H1 (cell line): ENCODE measurements around the gene THADA. TPM values are rescaled to one million over a fixed set of nuclear protein-coding genes. Genes with fewer than 3 reads are reported as not detected.

Experiments
- CTCF ChIA-PET: fragments of 300-600 bp; sonication (Branson Sonifier 250); formaldehyde crosslinking; loops from one replicate; lab custom pipeline; 2021; ENCODE audit not compliant: partially characterized antibody; lab: Charles Lee
- POLR2A ChIA-PET: fragments of 300-600 bp; sonication (Branson Sonifier 250); formaldehyde crosslinking; loops from one replicate; lab custom pipeline; 2021; ENCODE audit warnings: inconsistent platforms; ENCODE audit not compliant: partially characterized antibody; lab: Charles Lee
- DNase-seq, 2 experiments: peaks; one replicate each; pipeline versions ENCODE4 v3.0.0 to v3.0.0-alpha.2; 2010 to 2022; ENCODE audit warnings: low spot score in 2 of 2, low read depth in 1 of 2, mixed read lengths in 1 of 2
- FAIRE-seq: peaks from 2 replicates; lab custom pipeline; 2011; peaks lifted over from hg19 to GRCh38; lab: Jason Lieb, UNC
- H2AFZ ChIP-seq: 2 replicates; pipeline ENCODE4 v1.8.1; 2012; ENCODE audit warnings: low read length, inconsistent platforms
- H2AK5ac ChIP-seq: 2 replicates; pipeline ENCODE4 v1.6.1; 2013; ENCODE audit warnings: low read depth, low read length
- H2BK120ac ChIP-seq: replicated peaks from 2 replicates; pipeline ENCODE3; 2013; ENCODE audit warnings: low read depth, low read length, inconsistent platforms
- H2BK12ac ChIP-seq: 2 replicates; pipeline ENCODE4 v1.6.1; 2013; ENCODE audit warnings: low read depth, low read length
- H2BK15ac ChIP-seq: 2 replicates; pipeline ENCODE4 v1.6.1; 2013; ENCODE audit warnings: low read length
- H2BK20ac ChIP-seq: 2 replicates; pipeline ENCODE4 v1.6.1; 2013; ENCODE audit warnings: low read length
- H2BK5ac ChIP-seq: 2 replicates; pipeline ENCODE4 v1.6.1; 2013; ENCODE audit warnings: low read depth, low read length
- H3K14ac ChIP-seq: 2 replicates; pipeline ENCODE4 v1.6.1; 2013; ENCODE audit warnings: inconsistent platforms; ENCODE audit not compliant: insufficient read length
- H3K18ac ChIP-seq: 2 replicates; pipeline ENCODE4 v1.6.1; 2013; ENCODE audit warnings: low read length; ENCODE audit errors: extremely low read depth
- H3K23ac ChIP-seq: 2 replicates; pipeline ENCODE4 v1.6.1; 2013; ENCODE audit warnings: inconsistent platforms; ENCODE audit not compliant: insufficient read length
- H3K23me2 ChIP-seq: 2 replicates; pipeline ENCODE4 v1.6.1; 2013; ENCODE audit warnings: low read depth, low read length
- H3K27ac ChIP-seq: 2 replicates; pipeline ENCODE4 v1.6.1; 2011; ENCODE audit warnings: low read depth, low read length, inconsistent platforms
- H3K27me3 ChIP-seq, 4 experiments: replicated peaks in 1 of 4; 1 replicate in 1 of 4; 2 replicates in 3 of 4; pipeline versions ENCODE4 v1.6.1 to v1.8.1; 2011 to 2013; ENCODE audit warnings: low read length in 3 of 4, mild to moderate bottlenecking in 3 of 4, inconsistent platforms in 2 of 4, mixed read lengths in 2 of 4, moderate library complexity in 1 of 4; ENCODE audit not compliant: control insufficient read depth in 3 of 4, insufficient read depth in 3 of 4; ENCODE audit errors: extremely low read depth in 1 of 4
- H3K36me3 ChIP-seq, 4 experiments: 2 replicates each; pipeline versions ENCODE4 v1.6.1 to v1.8.1; 2011 to 2013; ENCODE audit warnings: mild to moderate bottlenecking in 4 of 4, low read length in 3 of 4, moderate library complexity in 2 of 4, control low read depth in 1 of 4, inconsistent platforms in 1 of 4; ENCODE audit not compliant: insufficient read depth in 4 of 4, control insufficient read depth in 2 of 4
- H3K4ac ChIP-seq: replicated peaks from 2 replicates; pipeline ENCODE3; 2013; ENCODE audit warnings: low read length, low read depth, mixed read lengths, inconsistent platforms; ENCODE audit not compliant: insufficient read length
- H3K4me1 ChIP-seq, 4 experiments: replicated peaks in 1 of 4; 1 replicate in 1 of 4; 2 replicates in 3 of 4; pipeline versions ENCODE4 v1.6.1 to v1.8.1; 2011 to 2013; ENCODE audit warnings: low read length in 3 of 4, inconsistent platforms in 2 of 4, mixed read lengths in 1 of 4; ENCODE audit not compliant: insufficient read depth in 4 of 4, control insufficient read depth in 3 of 4
- H3K4me2 ChIP-seq, 2 experiments: 2 replicates each; pipeline versions ENCODE4 v1.6.1 to v1.8.1; 2011 to 2013; ENCODE audit warnings: low read depth in 2 of 2, low read length in 2 of 2, control low read depth in 1 of 2, inconsistent platforms in 1 of 2, mild to moderate bottlenecking in 1 of 2; ENCODE audit not compliant: insufficient read depth in 1 of 2
- H3K4me3 ChIP-seq, 4 experiments: fragments of 200-600, 300-600 bp in 1 of 4; sonication (generic), shearing (Covaris generic), sonication (Bioruptor Twin) in 1 of 4; 2 replicates each; pipeline versions ENCODE4 v1.5.1 to v1.8.1; 2011 to 2016; ENCODE audit warnings: low read length in 4 of 4, low read depth in 3 of 4, control low read depth in 2 of 4, inconsistent platforms in 2 of 4, mild to moderate bottlenecking in 2 of 4, mixed read lengths in 1 of 4, moderate library complexity in 1 of 4; ENCODE audit not compliant: insufficient read depth in 2 of 4; ENCODE audit errors: extremely low read depth in 1 of 4
- H3K56ac ChIP-seq: replicated peaks from 2 replicates; pipeline ENCODE3; 2013; ENCODE audit warnings: low read depth, mild to moderate bottlenecking, mixed read lengths, low read length, inconsistent platforms; ENCODE audit not compliant: insufficient read length
- H3K79me1 ChIP-seq: 2 replicates; pipeline ENCODE4 v1.6.1; 2013; ENCODE audit warnings: low read depth, low read length, control low read depth
- H3K79me2 ChIP-seq, 2 experiments: 2 replicates each; pipeline versions ENCODE4 v1.6.1 to v1.8.1; 2012 to 2013; ENCODE audit warnings: low read length in 2 of 2, mild to moderate bottlenecking in 2 of 2, inconsistent platforms in 1 of 2; ENCODE audit not compliant: insufficient read depth in 2 of 2, control insufficient read depth in 1 of 2
- H3K9ac ChIP-seq, 4 experiments: replicated peaks in 1 of 4; 1 replicate in 1 of 4; 2 replicates in 3 of 4; pipeline versions ENCODE4 v1.6.1 to v1.8.1; 2011 to 2013; ENCODE audit warnings: low read depth in 3 of 4, low read length in 3 of 4, control low read depth in 2 of 4, mild to moderate bottlenecking in 2 of 4, moderate library complexity in 2 of 4, inconsistent platforms in 1 of 4; ENCODE audit errors: extremely low read depth in 1 of 4
- H3K9me3 ChIP-seq, 2 experiments: 2 replicates each; pipeline versions ENCODE4 v1.6.1 to v1.8.1; 2012 to 2013; ENCODE audit warnings: mild to moderate bottlenecking in 2 of 2, moderate library complexity in 2 of 2, control low read depth in 1 of 2, inconsistent platforms in 1 of 2, low read depth in 1 of 2, low read length in 1 of 2, mixed read lengths in 1 of 2; ENCODE audit not compliant: insufficient read depth in 2 of 2
- H4K20me1 ChIP-seq, 2 experiments: replicated peaks in 1 of 2; 2 replicates each; pipeline versions ENCODE3 to v1.8.1; 2011 to 2013; ENCODE audit warnings: inconsistent platforms in 2 of 2, low read length in 2 of 2, mild to moderate bottlenecking in 1 of 2; ENCODE audit not compliant: insufficient read depth in 2 of 2, control insufficient read depth in 1 of 2
- H4K5ac ChIP-seq: 2 replicates; pipeline ENCODE4 v1.6.1; 2013; ENCODE audit warnings: low read length, low read depth, mixed read lengths, inconsistent platforms; ENCODE audit not compliant: insufficient read length
- H4K8ac ChIP-seq: 2 replicates; pipeline ENCODE4 v1.8.0; 2013; ENCODE audit warnings: mild to moderate bottlenecking, moderate library complexity, low read length, inconsistent platforms; ENCODE audit not compliant: insufficient read depth; ENCODE audit errors: extremely low read depth
- H4K91ac ChIP-seq: replicated peaks from 2 replicates; pipeline ENCODE3; 2013; ENCODE audit warnings: low read length, mixed read lengths, inconsistent platforms; ENCODE audit not compliant: insufficient read length
- BRCA1 ChIP-seq: IDR thresholded peaks from 2 replicates; pipeline ENCODE4 v1.6.1; 2012; ENCODE audit warnings: low read depth, low read length, improper control_type of control experiment
- CREB1 ChIP-seq: IDR thresholded peaks from 2 replicates; pipeline ENCODE4 v1.6.1; 2012; ENCODE audit warnings: inconsistent platforms
- EP300 ChIP-seq, 2 experiments: IDR thresholded peaks; 1 replicate in 1 of 2; 2 replicates in 1 of 2; pipeline ENCODE4 v1.6.1; 2011 to 2012; ENCODE audit warnings: low read depth in 2 of 2, low read length in 2 of 2, mild to moderate bottlenecking in 2 of 2, borderline replicate concordance in 1 of 2, inconsistent platforms in 1 of 2, moderate library complexity in 1 of 2
- SP1 ChIP-seq: IDR thresholded peaks from 2 replicates; pipeline ENCODE4 v1.6.1; 2011; ENCODE audit warnings: low read depth, low read length
- SP2 ChIP-seq: IDR thresholded peaks from 2 replicates; pipeline ENCODE4 v1.6.1; 2012; ENCODE audit warnings: mild to moderate bottlenecking, low read length, inconsistent platforms
- TBP ChIP-seq: IDR thresholded peaks from 2 replicates; pipeline ENCODE4 v1.6.1; 2011; ENCODE audit warnings: low read depth, low read length, improper control_type of control experiment
- TCF12 ChIP-seq: IDR thresholded peaks from 2 replicates; pipeline ENCODE4 v1.6.1; 2011; ENCODE audit warnings: low read depth, mild to moderate bottlenecking, low read length
- WGBS, 2 experiments: shearing (Covaris generic) in 1 of 2; methylation state at CpG; one replicate each; pipeline versions ENCODE4 v1.1.6 to v1.1.7; 2013 to 2015; ENCODE audit warnings: low lambda C conversion rate in 2 of 2, mixed read lengths in 2 of 2, inconsistent platforms in 1 of 2, low coverage in 1 of 2, missing lambda C conversion rate in 1 of 2; ENCODE audit not compliant: insufficient replicate concordance in 2 of 2, insufficient coverage in 1 of 2, insufficient read length in 1 of 2; ENCODE audit errors: extremely low coverage in 1 of 2, missing lambda C conversion rate in 1 of 2; 5-methylcytosine and 5-hydroxymethylcytosine counted together
- polyA plus RNA-seq, 7 experiments: library from polyadenylated mRNA; depleted of rRNA in 3 of 7; stranded (reverse) in 5 of 7; unstranded in 2 of 7; fragments of >200 nt in 5 of 7; fragments of 200-250 nt in 2 of 7; gene quantifications; 1 replicate in 5 of 7; 2 replicates in 1 of 7; 4 replicates in 1 of 7; pipeline versions ENCODE4 v1.2.1 to v1.2.3, GENCODE V29; 2011 to 2013; ENCODE audit warnings: missing spikeins in 2 of 7, mixed read lengths in 2 of 7
- total RNA-seq: library from RNA; stranded (reverse); fragmentation: NEBNext Ultra II Directional; extraction: Animal tissue kit (Norgen Biotek cat#: 25700); gene quantifications from 2 replicates; pipeline ENCODE4 v1.2.1, GENCODE V29; 2021

THADA gene
- total and polyA plus RNA-seq, 2 of the 8 experiments (the other 6 are each of a cell fraction or from before 2014, with no cell fraction given) = 22.4 to 26.8 TPM

GRCh38 chr2:43194121-43194869, 401.5 kb downstream of the THADA start:
- Histone ChIP-seq H3K4ac (no peak overlapping the region), H2BK12ac (peak overlapping the region; percentile 68; the same call in 1 of the 2 replicates), H4K91ac (peak overlapping the region; percentile 81), H4K8ac (no peak overlapping the region; the same call in 1 of the 2 replicates), H3K9me3 (no peaks in the 10 kb centered on the region), H3K27ac (no peak overlapping the region), H3K79me1 (no peaks in the 10 kb centered on the region), H3K36me3 (no peaks in the 10 kb centered on the region), H2AFZ (no peak overlapping the region), H2BK5ac (0 out of 2 replicates have a peak overlapping the region, but pooled peaks have one; percentile 75), H3K79me2 (no peaks in the 10 kb centered on the region), H3K18ac (peak overlapping the region; percentile 38), H3K4me3 (no peak overlapping the region), H2BK15ac (peak overlapping the region; percentile 61; the same call in 1 of the 2 replicates), H2BK120ac (no peak overlapping the region), H3K23ac (no peak overlapping the region), H3K14ac (no peak overlapping the region), H3K4me1 (peaks cover 0 to 3% (median 1%) of the 10 kb centered on the region in 4 experiments; a peak in 4 of 7 replicates), H3K56ac (no peak overlapping the region), H2BK20ac (peak overlapping the region; percentile 75; the same call in 1 of the 2 replicates), H4K20me1 (no peaks in the 10 kb centered on the region), H4K5ac (no peak overlapping the region), H3K27me3 (no peaks in the 10 kb centered on the region), H3K9ac (no peak overlapping the region), H3K4me2 (no peak overlapping the region), H3K23me2 (no peaks in the 10 kb centered on the region), H2AK5ac (0 out of 2 replicates have a peak overlapping the region, but pooled peaks have one; percentile 65)
- CTCF ChIA-PET = interaction anchor here (0.6 to 6.1 kb wide), 16 partner anchors 7 to 258 kb away, joined by 3 to 43 read pairs (median 9); partner anchors contain the start of gene ZFP36L2
- TF ChIP-seq TBP (no peak), BRCA1 (no peak), TCF12 (no peak), SP2 (no peak), EP300 (IDR thresholded peaks at IDR 0.05; ENCODE audit: borderline replicate concordance in 1 of 2, low read depth in 2 of 2, low read length in 2 of 2) (no peak), SP1 (no peak), CREB1 (no peak)
- DNase-seq (no peak), FAIRE-seq (no peak)
- POLR2A ChIA-PET = no interaction called here
- WGBS, 2 experiments = 91% methylated on average over 13 of the region's 13 CpGs; no CpG with 5 or more reads in 1 of the 2 experiments
